Muscle of leg (tissue), 11 donors: ENCODE data around the gene LETM1. TPM values are rescaled to one million over a fixed set of nuclear protein-coding genes. Genes with fewer than 3 reads are reported as not detected.
"Not testable (repeated sequence)": the region's sequence is repeated elsewhere in the genome, so short reads cannot be mapped to it uniquely, and the experiment has no call there.

ENCODE experiments used
- DNase-seq: peaks from one replicate; pipeline ENCODE4 v3.0.0; 2013
- H3K27ac ChIP-seq: one replicate; pipeline ENCODE4 v1.5.1; 2013; ENCODE audit warnings: mild to moderate bottlenecking, low read length, control low read depth
- H3K27me3 ChIP-seq: one replicate; pipeline ENCODE4 v1.6.1; 2013; ENCODE audit warnings: low read length; ENCODE audit not compliant: control insufficient read depth, insufficient read depth
- H3K36me3 ChIP-seq: one replicate; pipeline ENCODE4 v1.6.1; 2013; ENCODE audit warnings: low read length; ENCODE audit not compliant: control insufficient read depth, insufficient read depth
- H3K4me1 ChIP-seq: one replicate; pipeline ENCODE4 v1.6.1; 2013; ENCODE audit warnings: low read length; ENCODE audit not compliant: control insufficient read depth, insufficient read depth
- H3K4me3 ChIP-seq: one replicate; pipeline ENCODE4 v1.5.1; 2013; ENCODE audit warnings: low read length, control low read depth
- H3K9me3 ChIP-seq: replicated peaks from 2 replicates; pipeline ENCODE4 v1.6.1; 2013; ENCODE audit warnings: low read depth, low read length; ENCODE audit not compliant: control insufficient read depth
- WGBS: methylation state at CpG from one replicate; pipeline ENCODE4 v1.1.5; 2013; ENCODE audit warnings: missing lambda C conversion rate; ENCODE audit not compliant: insufficient coverage; 5-methylcytosine and 5-hydroxymethylcytosine counted together
- polyA plus RNA-seq, 8 donors: library from polyadenylated mRNA; unstranded; fragments of 120-200 nt; gene quantifications; one replicate each; pipeline versions ENCODE4 v1.2.1 to v1.2.3, GENCODE V29; 2013; ENCODE audit warnings: inconsistent platforms in 1 of 8, low replicate concordance in 1 of 8; ENCODE audit not compliant: insufficient read length in 8 of 8, insufficient read depth in 1 of 8
- total RNA-seq: library from RNA; stranded (reverse); fragments of 120-200 nt; gene quantifications from one replicate; pipeline ENCODE4 v1.2.4, GENCODE V29; 2013

The LETM1 gene
- total and polyA plus RNA-seq, 9 donors = 11.7 to 20.1 (median 15.7) TPM

DNA sequence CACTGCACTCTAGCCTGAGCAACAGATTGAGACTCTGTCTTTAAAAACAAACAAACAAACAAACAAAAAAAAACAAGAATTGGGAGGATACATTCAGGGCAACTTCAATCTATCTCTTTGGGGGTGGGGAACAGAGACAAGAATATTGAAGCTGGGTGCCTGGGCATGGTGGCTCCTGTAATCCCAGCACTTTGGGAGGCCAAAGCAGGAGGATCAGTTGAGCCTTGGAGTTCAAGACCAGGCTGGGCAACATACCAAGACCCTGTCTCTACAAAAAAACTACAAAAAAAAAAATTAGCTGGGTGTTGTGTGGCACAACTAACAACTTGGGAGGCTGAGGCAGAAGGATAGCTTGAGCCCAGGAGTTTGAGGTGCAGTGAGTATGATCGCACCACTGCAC is 1.2 kb downstream of the LETM1 start:
- H3K4me3 ChIP-seq = peak overlapping the region; percentile 88
- H3K9me3 ChIP-seq = no peaks in the 10 kb centered on the region
- WGBS = no CpG with 5 or more reads among the region's 1 CpG
- peaks cover 8% of the 10 kb centered on the region for H3K36me3 ChIP-seq
- no peak overlapping the region for H3K27ac ChIP-seq
- H3K27me3 ChIP-seq = no peaks in the 10 kb centered on the region
- H3K4me1 ChIP-seq = peaks cover 29% of the 10 kb centered on the region
- no peak for DNase-seq

- no peak overlapping the region for H3K27ac ChIP-seq
- H3K27me3 ChIP-seq = no peaks in the 10 kb centered on the region
- peaks cover 26% of the 10 kb centered on the region for H3K4me1 ChIP-seq
- H3K9me3 ChIP-seq = no peaks in the 10 kb centered on the region
- WGBS = 72% methylated on average over 6 of the region's 9 CpGs
- DNase-seq = no peak
- peaks cover 8% of the 10 kb centered on the region for H3K36me3 ChIP-seq
- no peak overlapping the region for H3K4me3 ChIP-seq
Measured at GRCh38 chr4:1852904-1853623, 2.9 kb downstream of the LETM1 start.

DNA sequence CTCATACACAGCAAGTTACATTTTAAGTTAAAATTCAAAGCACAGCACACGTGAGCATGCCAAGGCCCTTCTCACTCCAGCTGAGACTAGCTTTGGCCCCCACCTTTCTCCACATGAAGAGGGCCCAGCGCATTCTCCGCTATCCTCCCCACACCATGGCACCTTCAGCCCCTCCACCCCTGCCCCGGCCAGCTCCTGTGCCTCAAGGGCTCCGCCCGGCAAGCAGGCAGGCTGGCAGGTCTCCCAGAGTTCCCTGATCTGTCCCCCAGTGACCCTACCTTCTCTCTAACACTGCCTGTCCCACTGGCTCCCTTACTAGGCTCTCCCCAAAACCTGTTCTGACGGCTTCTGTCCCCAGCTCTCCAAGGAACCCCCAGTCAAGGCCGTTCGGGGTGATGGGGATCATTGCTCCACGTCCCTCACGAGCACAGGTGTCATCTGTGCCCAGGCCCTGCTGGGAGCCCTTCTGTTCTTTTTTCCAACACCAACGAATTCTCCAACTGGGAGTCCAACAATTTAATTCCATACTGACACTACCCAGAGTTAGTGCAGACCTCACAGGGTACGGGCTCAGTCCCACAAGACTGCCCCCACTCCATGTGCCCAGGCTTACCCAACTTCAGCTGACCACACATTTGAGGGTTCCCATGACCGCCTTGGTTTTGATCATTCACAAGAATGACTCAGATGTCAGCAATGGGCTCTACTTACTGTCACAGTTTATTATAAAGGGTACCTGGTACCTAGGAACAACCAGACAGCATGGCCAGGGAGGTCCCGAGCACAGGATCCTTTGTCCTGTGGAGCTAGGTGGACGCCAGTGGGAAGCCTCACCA is 4.2 kb downstream of the LETM1 start:
- H3K4me1 ChIP-seq = peaks cover 14% of the 10 kb centered on the region
- WGBS = 86% methylated on average over 16 of the region's 16 CpGs
- no peak for DNase-seq

DNA sequence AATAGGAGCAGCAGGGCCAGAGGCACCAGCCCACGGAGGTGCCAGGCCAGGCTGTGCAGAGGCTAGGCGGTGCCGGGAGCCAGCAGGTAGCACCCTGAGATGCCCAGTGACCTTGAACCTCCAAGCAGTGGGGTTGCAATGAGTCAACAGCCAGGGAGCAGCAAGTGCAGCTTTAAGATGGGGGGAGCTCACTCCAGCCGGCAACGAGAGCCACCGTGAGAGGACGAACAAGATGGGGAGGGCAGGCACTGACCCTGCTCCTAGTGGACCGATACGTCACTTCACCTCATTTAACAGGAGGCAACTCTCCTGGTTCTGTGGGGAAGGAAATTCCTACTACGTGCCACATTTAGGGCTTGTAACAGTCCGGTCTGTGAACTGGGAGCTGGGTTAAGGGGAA is 4.8 kb downstream of the LETM1 start:
- WGBS = 75% methylated on average over 4 of the region's 11 CpGs
- Histone ChIP-seq H3K4me1 (peaks cover 12% of the 10 kb centered on the region), H3K27me3 (no peaks in the 10 kb centered on the region), H3K27ac (no peak overlapping the region), H3K4me3 (no peak overlapping the region), H3K36me3 (peaks cover 14% of the 10 kb centered on the region), H3K9me3 (no peaks in the 10 kb centered on the region)
- DNase-seq = no peak

More for the DNA sequence above, 4.2 kb downstream of the LETM1 start:
- H3K27ac ChIP-seq = no peak overlapping the region
- H3K4me3 ChIP-seq = no peak overlapping the region
- H3K9me3 ChIP-seq = no peaks in the 10 kb centered on the region
- H3K36me3 ChIP-seq = peaks cover 14% of the 10 kb centered on the region
- H3K27me3 ChIP-seq = no peaks in the 10 kb centered on the region

DNA sequence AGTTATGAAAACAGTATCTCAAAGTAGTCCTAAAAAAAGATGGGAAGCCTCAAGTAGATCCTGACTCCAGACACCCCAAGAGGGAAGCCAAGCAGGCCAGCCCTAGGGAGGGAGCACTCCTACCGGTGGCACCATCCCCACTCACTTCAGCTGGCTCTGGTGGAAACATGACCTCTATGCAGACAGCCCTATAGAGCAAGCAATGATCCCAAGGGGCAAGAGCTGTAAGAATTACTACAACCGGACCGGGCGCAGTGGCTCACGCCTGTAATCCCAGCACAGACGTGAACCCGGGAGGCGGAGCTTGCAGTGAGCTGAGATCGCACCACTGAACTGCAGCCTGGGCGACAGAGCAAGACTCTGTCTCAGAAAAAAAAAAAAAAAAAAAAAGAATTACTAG is 5.7 kb downstream of the LETM1 start:
- Histone ChIP-seq H3K9me3 (no peaks in the 10 kb centered on the region), H3K27ac (no peak overlapping the region), H3K27me3 (no peaks in the 10 kb centered on the region), H3K4me1 (peaks cover 11% of the 10 kb centered on the region), H3K36me3 (peaks cover 23% of the 10 kb centered on the region), H3K4me3 (no peak overlapping the region)
- no peak for DNase-seq
- WGBS = 79% methylated on average over 9 of the region's 10 CpGs

DNA sequence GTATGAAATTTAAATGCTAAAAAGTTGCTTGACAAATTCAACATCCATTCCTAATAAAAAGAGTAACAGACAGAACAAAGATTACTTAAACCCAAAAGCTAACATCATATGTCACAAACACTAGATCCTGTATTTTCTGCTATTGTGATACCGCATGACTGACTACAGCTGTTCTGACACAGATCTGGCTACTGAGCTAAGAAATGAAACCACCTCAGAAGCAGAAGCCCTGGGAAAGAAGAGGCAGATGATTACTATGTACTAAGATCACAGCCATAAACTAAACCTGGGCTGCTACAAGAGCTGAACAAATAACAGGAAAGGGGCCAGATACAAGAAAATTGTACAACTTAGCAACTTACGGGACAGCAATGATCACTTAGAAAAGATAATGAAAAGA is 9.4 kb downstream of the LETM1 start:
- Histone ChIP-seq H3K4me1 (peaks cover 3% of the 10 kb centered on the region), H3K4me3 (no peak overlapping the region), H3K27ac (no peak overlapping the region), H3K9me3 (no peaks in the 10 kb centered on the region), H3K27me3 (no peaks in the 10 kb centered on the region), H3K36me3 (peaks cover 44% of the 10 kb centered on the region)
- WGBS = no CpG with 5 or more reads among the region's 2 CpGs
- DNase-seq = no peak

GRCh38 chr4:1844618-1845017 is 11.3 kb downstream of the LETM1 start:
- not testable (repeated sequence) for DNase-seq, H3K9me3 ChIP-seq, H3K4me1 ChIP-seq, H3K27ac ChIP-seq, H3K27me3 ChIP-seq, H3K4me3 ChIP-seq
- 98% methylated on average over 6 of the region's 10 CpGs for WGBS
- H3K36me3 ChIP-seq = peaks cover 59% of the 10 kb centered on the region

- peaks cover 67% of the 10 kb centered on the region for H3K36me3 ChIP-seq
- H3K27ac ChIP-seq = no peak overlapping the region
- no peaks in the 10 kb centered on the region for H3K9me3 ChIP-seq
- H3K4me1 ChIP-seq = peaks cover 2% of the 10 kb centered on the region
- no peak for DNase-seq
- 60% methylated on average over 1 of the region's 10 CpGs for WGBS
- no peaks in the 10 kb centered on the region for H3K27me3 ChIP-seq
- H3K4me3 ChIP-seq = no peak overlapping the region
Measured at GRCh38 chr4:1843852-1844251, 12.1 kb downstream of the LETM1 start.

- H3K27ac ChIP-seq = no peak overlapping the region
- no peak for DNase-seq
Measured at GRCh38 chr4:1842993-1843448, 12.9 kb downstream of the LETM1 start.

GRCh38 chr4:1842339-1842895 is 13.5 kb downstream of the LETM1 start:
- peaks cover 2% of the 10 kb centered on the region for H3K4me1 ChIP-seq
- no peak overlapping the region for H3K4me3 ChIP-seq
- no peak for DNase-seq
- peaks cover 75% of the 10 kb centered on the region for H3K36me3 ChIP-seq
- H3K9me3 ChIP-seq = no peaks in the 10 kb centered on the region
- H3K27me3 ChIP-seq = no peaks in the 10 kb centered on the region
- 89% methylated on average over 13 of the region's 13 CpGs for WGBS
- no peak overlapping the region for H3K27ac ChIP-seq

More at GRCh38 chr4:1842993-1843448, 12.9 kb downstream of the LETM1 start:
- Histone ChIP-seq H3K9me3 (no peaks in the 10 kb centered on the region), H3K4me1 (peaks cover 2% of the 10 kb centered on the region), H3K36me3 (peaks cover 73% of the 10 kb centered on the region), H3K27me3 (no peaks in the 10 kb centered on the region), H3K4me3 (no peak overlapping the region)
- WGBS = 82% methylated on average over 15 of the region's 17 CpGs
